Testis (tissue), 2 donors: ENCODE measurements around the gene KLHL10.
"Not testable (repeated sequence)": the region's sequence is repeated elsewhere in the genome, so short reads cannot be mapped to it uniquely, and the experiment has no call there.

Experiments
- POLR2A ChIP-seq: fragments of 450-650 bp; IDR thresholded peaks from one replicate; pipeline ENCODE4 v1.6.1; 2017; ENCODE audit warnings: antibody characterized with exemption, mild to moderate bottlenecking, moderate library complexity
- TF ChIP-seq, protein P1 (sequence below), 3 experiments: fragments of 450-650 bp in 2 of 3; fragments of 200-600 bp in 1 of 3; sonication (generic) in 1 of 3; IDR thresholded peaks; one replicate each; pipeline ENCODE4 v1.5.1; 2016 to 2019; ENCODE audit warnings: antibody characterized with exemption in 3 of 3, mild to moderate bottlenecking in 2 of 3, moderate library complexity in 1 of 3

- TF ChIP-seq, protein P1, sequence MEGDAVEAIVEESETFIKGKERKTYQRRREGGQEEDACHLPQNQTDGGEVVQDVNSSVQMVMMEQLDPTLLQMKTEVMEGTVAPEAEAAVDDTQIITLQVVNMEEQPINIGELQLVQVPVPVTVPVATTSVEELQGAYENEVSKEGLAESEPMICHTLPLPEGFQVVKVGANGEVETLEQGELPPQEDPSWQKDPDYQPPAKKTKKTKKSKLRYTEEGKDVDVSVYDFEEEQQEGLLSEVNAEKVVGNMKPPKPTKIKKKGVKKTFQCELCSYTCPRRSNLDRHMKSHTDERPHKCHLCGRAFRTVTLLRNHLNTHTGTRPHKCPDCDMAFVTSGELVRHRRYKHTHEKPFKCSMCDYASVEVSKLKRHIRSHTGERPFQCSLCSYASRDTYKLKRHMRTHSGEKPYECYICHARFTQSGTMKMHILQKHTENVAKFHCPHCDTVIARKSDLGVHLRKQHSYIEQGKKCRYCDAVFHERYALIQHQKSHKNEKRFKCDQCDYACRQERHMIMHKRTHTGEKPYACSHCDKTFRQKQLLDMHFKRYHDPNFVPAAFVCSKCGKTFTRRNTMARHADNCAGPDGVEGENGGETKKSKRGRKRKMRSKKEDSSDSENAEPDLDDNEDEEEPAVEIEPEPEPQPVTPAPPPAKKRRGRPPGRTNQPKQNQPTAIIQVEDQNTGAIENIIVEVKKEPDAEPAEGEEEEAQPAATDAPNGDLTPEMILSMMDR (IDR thresholded peaks at IDR 0.05) = not testable (repeated sequence)
- not testable (repeated sequence) for TF ChIP-seq POLR2A
Observed at GRCh38 chr17:41874293-41874670, 36.7 kb downstream of the KLHL10 start.
